Esophagus muscularis mucosa (tissue), 4 donors: ENCODE measurements around the gene ITPR3. TPM values are rescaled to one million over a fixed set of nuclear protein-coding genes. Genes with fewer than 3 reads are reported as not detected.

ENCODE experiments used
- DNase-seq: peaks from one replicate; pipeline ENCODE4 v3.0.0-alpha.2; 2017; ENCODE audit errors: extremely low spot score
- H3K27ac ChIP-seq, 4 donors: fragments of 200-600 bp; sonication (generic); replicated peaks in 1 of 4; 1 replicate in 3 of 4; 2 replicates in 1 of 4; pipeline ENCODE4 v1.5.1; 2016 to 2019; ENCODE audit warnings: mild to moderate bottlenecking in 1 of 4
- H3K27me3 ChIP-seq, 4 donors: fragments of 200-600 bp; sonication (generic); one replicate each; pipeline versions ENCODE4 v1.5.1 to v1.6.0; 2016 to 2019
- H3K36me3 ChIP-seq, 4 donors: fragments of 200-600 bp; sonication (generic); one replicate each; pipeline ENCODE4 v1.5.1; 2016 to 2019
- H3K4me1 ChIP-seq, 4 donors: fragments of 200-600 bp; sonication (generic); one replicate each; pipeline ENCODE4 v1.5.1; 2016 to 2019
- H3K4me3 ChIP-seq, 4 donors: fragments of 200-600 bp; sonication (generic); 1 replicate in 2 of 4; 2 replicates in 2 of 4; pipeline ENCODE4 v1.5.1; 2016 to 2019; ENCODE audit warnings: mild to moderate bottlenecking in 4 of 4, moderate library complexity in 1 of 4
- H3K9me3 ChIP-seq, 4 donors: fragments of 200-600 bp; sonication (generic); 1 replicate in 3 of 4; 2 replicates in 1 of 4; pipeline ENCODE4 v1.5.1; 2016 to 2019
- EP300 ChIP-seq: sonication (generic); formaldehyde crosslinking; IDR thresholded peaks from one replicate; pipeline ENCODE4 v1.6.1; 2017; ENCODE audit warnings: antibody characterized with exemption
- POLR2A ChIP-seq: fragments of 450-650 bp; IDR thresholded peaks from one replicate; pipeline ENCODE4 v1.6.1; 2017; ENCODE audit warnings: antibody characterized with exemption, moderate library complexity, mild to moderate bottlenecking, low read depth
- POLR2AphosphoS5 ChIP-seq, 2 donors: sonication (generic); formaldehyde crosslinking; IDR thresholded peaks; one replicate each; pipeline ENCODE4 v1.6.1; 2017; ENCODE audit warnings: antibody characterized with exemption in 2 of 2
- WGBS: methylation state at CpG from one replicate; pipeline ENCODE4 v1.1.5; 2018; 5-methylcytosine and 5-hydroxymethylcytosine counted together
- intact Hi-C: fragments of 100-400 bp; cut with DNase I; formaldehyde crosslinking; loops from one replicate; pipeline ENCODE4 v1.15.1; 2023
- total RNA-seq, 4 donors: library from RNA; depleted of rRNA; stranded (reverse); fragments of >200 nt; gene quantifications; one replicate each; pipeline versions ENCODE4 v1.1.0 to v1.2.1, GENCODE V29; 2016
- TF ChIP-seq, protein P1 (sequence below), 3 experiments: fragments of 200-600 bp in 2 of 3; fragments of 450-650 bp in 1 of 3; sonication (generic) in 2 of 3; IDR thresholded peaks; one replicate each; pipeline ENCODE4 v1.5.1; 2017 to 2019; ENCODE audit warnings: antibody characterized with exemption in 3 of 3, mild to moderate bottlenecking in 2 of 3, moderate library complexity in 1 of 3

The ITPR3 gene
- total RNA-seq, 4 donors from 2014 or later: 12.1 to 24.9 (median 20.5) TPM

DNA sequence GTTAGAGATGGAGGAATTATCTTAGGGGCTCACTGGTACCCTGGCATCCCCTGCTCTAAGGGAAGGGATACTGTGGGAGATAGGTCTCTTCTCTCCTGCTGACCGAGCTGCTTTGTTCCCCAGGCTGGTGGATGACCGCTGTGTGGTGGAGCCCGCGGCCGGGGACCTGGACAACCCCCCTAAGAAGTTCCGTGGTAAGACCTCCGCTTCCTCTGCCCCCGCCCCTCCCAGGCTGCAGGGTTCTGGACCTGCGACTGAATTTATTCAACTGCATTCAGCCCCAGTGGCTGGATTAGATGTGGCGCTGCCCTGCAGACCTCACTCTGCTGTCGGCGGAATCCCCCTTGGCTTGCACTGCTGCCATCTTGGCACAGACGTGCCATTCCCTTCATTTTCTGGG, 19.2 kb downstream of the ITPR3 start:
- H3K27me3 ChIP-seq: no peaks in the 10 kb centered on the region
- peaks cover under 1 to 14% (median 10%) of the 10 kb centered on the region in 4 donors for H3K4me1 ChIP-seq
- TF ChIP-seq, protein P1, sequence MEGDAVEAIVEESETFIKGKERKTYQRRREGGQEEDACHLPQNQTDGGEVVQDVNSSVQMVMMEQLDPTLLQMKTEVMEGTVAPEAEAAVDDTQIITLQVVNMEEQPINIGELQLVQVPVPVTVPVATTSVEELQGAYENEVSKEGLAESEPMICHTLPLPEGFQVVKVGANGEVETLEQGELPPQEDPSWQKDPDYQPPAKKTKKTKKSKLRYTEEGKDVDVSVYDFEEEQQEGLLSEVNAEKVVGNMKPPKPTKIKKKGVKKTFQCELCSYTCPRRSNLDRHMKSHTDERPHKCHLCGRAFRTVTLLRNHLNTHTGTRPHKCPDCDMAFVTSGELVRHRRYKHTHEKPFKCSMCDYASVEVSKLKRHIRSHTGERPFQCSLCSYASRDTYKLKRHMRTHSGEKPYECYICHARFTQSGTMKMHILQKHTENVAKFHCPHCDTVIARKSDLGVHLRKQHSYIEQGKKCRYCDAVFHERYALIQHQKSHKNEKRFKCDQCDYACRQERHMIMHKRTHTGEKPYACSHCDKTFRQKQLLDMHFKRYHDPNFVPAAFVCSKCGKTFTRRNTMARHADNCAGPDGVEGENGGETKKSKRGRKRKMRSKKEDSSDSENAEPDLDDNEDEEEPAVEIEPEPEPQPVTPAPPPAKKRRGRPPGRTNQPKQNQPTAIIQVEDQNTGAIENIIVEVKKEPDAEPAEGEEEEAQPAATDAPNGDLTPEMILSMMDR (IDR thresholded peaks at IDR 0.05): no peak
- TF ChIP-seq POLR2AphosphoS5 (IDR thresholded peaks at IDR 0.05) (no peak), EP300 (no peak), POLR2A (no peak)
- peaks cover 0 to 18% (median 0%) of the 10 kb centered on the region in 4 donors for H3K36me3 ChIP-seq
- 78% methylated on average over 13 of the region's 13 CpGs for WGBS
- no peak overlapping the region for H3K27ac ChIP-seq
- intact Hi-C loops: no loop called here
- H3K9me3 ChIP-seq: no peaks in the 10 kb centered on the region
- no peak for DNase-seq
- no peak overlapping the region for H3K4me3 ChIP-seq

DNA sequence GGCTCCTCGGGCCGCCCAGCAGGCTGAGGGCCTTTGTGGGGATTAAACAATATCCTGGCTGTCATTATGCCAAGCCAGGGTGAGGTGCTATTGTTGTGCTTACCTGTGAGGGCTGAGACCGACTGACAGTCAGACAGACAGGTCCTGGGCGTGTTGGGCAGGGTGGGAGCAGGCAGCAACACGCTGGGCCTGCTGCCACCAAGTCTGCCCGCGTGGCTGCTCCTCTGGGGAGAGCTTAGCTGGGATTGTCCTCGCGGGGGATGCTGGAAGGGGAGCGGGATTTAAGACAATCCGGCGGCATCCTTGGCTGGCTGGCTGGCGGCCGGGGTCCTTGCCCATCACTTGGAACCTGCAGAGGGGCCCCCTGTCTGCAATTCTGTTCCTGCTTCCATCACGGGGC, 20.0 kb downstream of the ITPR3 start:
- WGBS: 90% methylated on average over 2 of the region's 15 CpGs
- no peak for DNase-seq
- Histone ChIP-seq H3K36me3 (peaks cover 0 to 18% (median 0%) of the 10 kb centered on the region in 4 donors), H3K9me3 (no peaks in the 10 kb centered on the region), H3K4me3 (no peak overlapping the region), H3K27me3 (no peaks in the 10 kb centered on the region), H3K4me1 (peaks cover 0 to 14% (median 10%) of the 10 kb centered on the region in 4 donors), H3K27ac (peak overlapping the region in 1 of 4 donors; percentile 10)
- intact Hi-C loops: no loop called here
- no peak for TF ChIP-seq POLR2A
- TF ChIP-seq, protein P1 (IDR thresholded peaks at IDR 0.05): no peak
- no peak for TF ChIP-seq POLR2AphosphoS5 (IDR thresholded peaks at IDR 0.05)

DNA sequence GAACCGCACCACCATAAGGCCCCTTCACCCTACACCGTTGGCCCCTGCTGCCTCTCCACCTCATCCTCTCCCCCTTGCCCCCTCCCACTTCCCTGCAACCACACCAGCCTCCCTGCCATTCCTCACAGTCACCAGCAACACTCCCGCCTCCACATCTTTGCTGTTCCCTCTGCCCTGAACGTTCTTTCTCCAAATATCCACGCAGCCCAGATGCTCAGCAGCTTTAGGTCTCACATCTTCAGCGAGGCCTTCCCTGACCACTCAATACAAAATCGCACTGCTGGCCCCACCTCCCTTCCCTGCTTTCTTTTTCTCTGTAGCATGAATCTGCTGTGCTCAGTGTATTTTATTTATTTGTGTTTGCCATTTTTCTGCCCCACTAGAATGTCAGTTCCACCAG, 20.5 kb downstream of the ITPR3 start:
- Histone ChIP-seq H3K36me3 (peaks cover 0 to 18% (median 0%) of the 10 kb centered on the region in 4 donors), H3K27ac (peak overlapping the region in 1 of 4 donors; percentile 30), H3K4me3 (no peak overlapping the region), H3K27me3 (no peaks in the 10 kb centered on the region), H3K4me1 (peaks cover 0 to 14% (median 10%) of the 10 kb centered on the region in 4 donors), H3K9me3 (no peaks in the 10 kb centered on the region)
- no peak for DNase-seq
- intact Hi-C loops: no loop called here
- TF ChIP-seq, protein P1 (IDR thresholded peaks at IDR 0.05): no peak
- no peak for TF ChIP-seq POLR2A
- TF ChIP-seq EP300: no peak
- no peak for TF ChIP-seq POLR2AphosphoS5 (IDR thresholded peaks at IDR 0.05)
- WGBS: 77% methylated on average over 7 of the region's 7 CpGs

DNA sequence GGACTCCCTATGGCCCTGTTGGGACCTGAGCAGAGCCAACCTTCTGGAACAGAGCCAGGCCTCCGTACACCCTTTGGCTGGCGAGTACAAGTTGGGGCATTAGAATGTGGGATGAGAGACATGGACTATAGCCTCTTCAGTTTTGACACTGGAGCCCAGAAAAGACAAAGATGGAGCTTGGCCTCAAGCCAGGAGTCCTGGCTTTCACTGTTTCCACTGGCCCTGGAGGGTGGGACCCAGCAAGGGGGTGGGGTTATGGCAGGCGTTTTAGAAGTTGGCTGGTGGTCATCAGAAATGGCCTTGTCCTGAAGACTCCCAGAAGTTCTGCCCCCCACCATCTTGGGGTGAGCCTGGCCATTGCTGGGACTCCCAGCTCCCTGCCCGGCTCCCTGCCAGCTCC, 21.8 kb downstream of the ITPR3 start:
- Histone ChIP-seq H3K4me3 (no peak overlapping the region), H3K27me3 (no peaks in the 10 kb centered on the region), H3K9me3 (no peaks in the 10 kb centered on the region), H3K4me1 (peaks cover 0 to 14% (median 10%) of the 10 kb centered on the region in 4 donors), H3K36me3 (peaks cover 0 to 18% (median 0%) of the 10 kb centered on the region in 4 donors), H3K27ac (peak overlapping the region in 1 of 4 donors; percentile 19)
- DNase-seq: no peak
- intact Hi-C loops: no loop called here
- 39% methylated on average over 4 of the region's 4 CpGs for WGBS
- TF ChIP-seq POLR2AphosphoS5 (IDR thresholded peaks at IDR 0.05) (no peak), POLR2A (no peak), EP300 (no peak)
- TF ChIP-seq, protein P1 (IDR thresholded peaks at IDR 0.05): no peak

DNA sequence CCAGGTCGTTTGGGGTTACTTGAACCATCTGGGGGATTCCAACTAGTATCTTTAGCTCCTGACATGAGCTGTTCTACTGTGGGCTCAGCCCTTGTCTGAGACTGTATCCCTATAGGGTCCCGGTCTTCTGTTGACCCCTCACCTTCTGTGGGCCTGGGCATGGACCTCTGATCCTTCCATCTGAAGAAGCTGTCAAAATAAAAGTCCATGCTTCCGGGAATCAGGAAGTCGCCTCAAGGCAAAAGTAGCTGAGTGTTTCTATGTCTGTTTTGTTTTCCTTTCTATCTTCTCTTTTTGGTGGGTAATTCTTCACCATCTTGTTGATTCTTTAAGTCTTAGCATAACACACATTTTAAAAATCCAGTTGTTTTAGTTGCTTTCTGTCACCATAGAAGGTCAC, 30.3 kb downstream of the ITPR3 start:
- Histone ChIP-seq H3K9me3 (no peaks in the 10 kb centered on the region), H3K4me3 (no peak overlapping the region), H3K4me1 (peaks cover 0 to 4% (median 0%) of the 10 kb centered on the region in 4 donors), H3K36me3 (peaks cover 0 to 36% (median 1%) of the 10 kb centered on the region in 4 donors), H3K27ac (no peak overlapping the region), H3K27me3 (peaks cover 0 to 4% (median 0%) of the 10 kb centered on the region in 4 donors)
- 70% methylated on average over 4 of the region's 4 CpGs for WGBS
- no peak for DNase-seq
- intact Hi-C loops: no loop called here
- TF ChIP-seq, protein P1 (IDR thresholded peaks at IDR 0.05): no peak
- no peak for TF ChIP-seq POLR2A
- no peak for TF ChIP-seq POLR2AphosphoS5 (IDR thresholded peaks at IDR 0.05)
- TF ChIP-seq EP300: no peak
